ENCODE results near the gene PHAF1. TPM values are rescaled to one million over a fixed set of nuclear protein-coding genes. Genes with fewer than 3 reads are reported as not detected.

The PHAF1 gene
- total RNA-seq, 4 donors from 2014 or later, result 11.4 to 18.9 (median 17.5) TPM

- intact Hi-C loops (cut with DNase I), result loop anchor here (5.0 to 10.0 kb wide), 2 partner anchors 47 to 124 kb away; partner anchors contain the start of genes CBFB and PHAF1
- no peak for DNase-seq
- peaks cover 0 to 7% of the 10 kb centered on the region in 2 donors for H3K36me3 ChIP-seq
- H3K27me3 ChIP-seq, result no peaks in the 10 kb centered on the region
- no peaks in the 10 kb centered on the region for H3K9me3 ChIP-seq
- peak overlapping the region in 2 of 3 donors; percentile 83 to 85 for H3K27ac ChIP-seq
- TF ChIP-seq CTCF (IDR thresholded peaks at IDR 0.05) (no peak), POLR2A (IDR thresholded peaks at IDR 0.05) (no peak)
- peak overlapping the region in 1 of 3 donors; percentile 67 for H3K4me3 ChIP-seq (replicated peaks in 1 of 3)
- WGBS, 2 donors, result 52 to 62% methylated on average over 7 to 8 of the region's 8 CpGs
- H3K4me1 ChIP-seq, result peaks cover 19 to 43% of the 10 kb centered on the region in 2 donors
Observed at GRCh38 chr16:67151431-67152097, 41.8 kb downstream of the PHAF1 start.

GRCh38 chr16:67154578-67155294, 45.0 kb downstream of the PHAF1 start:
- 51% methylated on average over 35 of the region's 61 CpGs for WGBS, 2 donors
- Histone ChIP-seq H3K27ac (no peak overlapping the region), H3K4me1 (peaks cover 25 to 38% of the 10 kb centered on the region in 2 donors)

GRCh38 chr16:67155295-67156142, 45.8 kb downstream of the PHAF1 start:
- Histone ChIP-seq H3K9me3 (no peaks in the 10 kb centered on the region), H3K36me3 (no peaks in the 10 kb centered on the region), H3K4me1 (peaks cover 25 to 31% of the 10 kb centered on the region in 2 donors), H3K27ac (no peak overlapping the region), H3K27me3 (no peaks in the 10 kb centered on the region), H3K4me3 (replicated peaks in 1 of 3) (no peak overlapping the region)
- no peak for TF ChIP-seq POLR2A (IDR thresholded peaks at IDR 0.05)
- TF ChIP-seq CTCF (IDR thresholded peaks at IDR 0.05), result peak; percentile 33 to 100 (median 98)
- WGBS, 2 donors, result 34 to 51% methylated on average over 15 to 23 of the region's 74 CpGs
- intact Hi-C loops (cut with DNase I), result loop anchor here (2.0 to 10.0 kb wide), 2 partner anchors 51 to 177 kb away; partner anchors contain the start of gene PHAF1
- DNase-seq, result peak; percentile 79 to 80

More at GRCh38 chr16:67154578-67155294, 45.0 kb downstream of the PHAF1 start:
- no peaks in the 10 kb centered on the region for H3K27me3 ChIP-seq
- intact Hi-C loops (cut with DNase I), result loop anchor here (2.0 to 10.0 kb wide), 3 partner anchors 50 to 176 kb away; partner anchors contain the start of genes CBFB and PHAF1
- no peak overlapping the region for H3K4me3 ChIP-seq (replicated peaks in 1 of 3)
- no peaks in the 10 kb centered on the region for H3K36me3 ChIP-seq
- DNase-seq, result no peak
- H3K9me3 ChIP-seq, result no peaks in the 10 kb centered on the region
- TF ChIP-seq CTCF (IDR thresholded peaks at IDR 0.05) (no peak), POLR2A (IDR thresholded peaks at IDR 0.05) (no peak)

GRCh38 chr16:67156143-67156844, 46.6 kb downstream of the PHAF1 start:
- Histone ChIP-seq H3K9me3 (no peaks in the 10 kb centered on the region), H3K36me3 (no peaks in the 10 kb centered on the region), H3K4me3 (replicated peaks in 1 of 3) (no peak overlapping the region), H3K27ac (no peak overlapping the region), H3K4me1 (peaks cover 28 to 32% of the 10 kb centered on the region in 2 donors), H3K27me3 (no peaks in the 10 kb centered on the region)
- 66 to 70% methylated on average over 15 of the region's 15 CpGs for WGBS, 2 donors
- TF ChIP-seq POLR2A (IDR thresholded peaks at IDR 0.05) (no peak), CTCF (IDR thresholded peaks at IDR 0.05) (no peak)
- no peak for DNase-seq
- intact Hi-C loops (cut with DNase I), result loop anchor here (10.0 kb wide), 1 partner anchor 51 kb away; the partner anchor contains the start of gene PHAF1

Data from thyroid gland (tissue), 4 donors.